Activated T-helper 1 cell treated with anti-CD3 and anti-CD28 coated beads, Interleukin-12 subunit alpha, Interleukin-12 subunit beta, Interleukin-2, Interleukin-4 antibody, amounts not matched to agents 30 ng/mL and 10 ng/mL and 1 ng/mL, durations not matched to agents 14 hours and 24 hours and 36 hours (primary cell): ENCODE data around the gene BCAS3. TPM values are rescaled to one million over a fixed set of nuclear protein-coding genes. Genes with fewer than 3 reads are reported as not detected.

Source experiments
- DNase-seq: peaks from one replicate; pipeline ENCODE4 v3.0.0; 2021; ENCODE audit warnings: low spot score
- H3K27ac Mint-ChIP-seq: one replicate; pipeline ENCODE4 v1.8.0; 2021; ENCODE audit warnings: mild to moderate bottlenecking, mixed read lengths
- H3K27me3 Mint-ChIP-seq: one replicate; pipeline ENCODE4 v1.8.0; 2022; ENCODE audit warnings: mild to moderate bottlenecking, moderate library complexity, mixed read lengths; ENCODE audit not compliant: insufficient read depth
- H3K36me3 Mint-ChIP-seq: one replicate; pipeline ENCODE4 v1.8.0; 2021; ENCODE audit warnings: low read depth, mixed read lengths
- H3K4me1 Mint-ChIP-seq: one replicate; pipeline ENCODE4 v1.8.0; 2021; ENCODE audit warnings: low read depth, mixed read lengths
- H3K4me3 Mint-ChIP-seq: one replicate; pipeline ENCODE4 v1.8.0; 2021; ENCODE audit warnings: mild to moderate bottlenecking, moderate library complexity, mixed read lengths
- H3K9me3 Mint-ChIP-seq: one replicate; pipeline ENCODE4 v1.8.0; 2021; ENCODE audit warnings: mixed read lengths
- intact Hi-C: fragments of 100-400 bp; cut with micrococcal nuclease; formaldehyde crosslinking; loops from one replicate; pipeline ENCODE4 v1.15.1; 2024
- total RNA-seq: library from RNA; stranded (reverse); gene quantifications from 2 replicates; pipeline ENCODE4 v1.2.3, GENCODE V29; 2022

Gene BCAS3
- total RNA-seq, 1 donor from 2014 or later, result 8.3 TPM

GRCh38 chr17:61265397-61265796, 587.7 kb downstream of the BCAS3 start:
- Mint-ChIP-seq H3K4me3 (no peak overlapping the region), H3K27ac (no peak overlapping the region), H3K4me1 (no peaks in the 10 kb centered on the region), H3K36me3 (no peaks in the 10 kb centered on the region), H3K9me3 (no peaks in the 10 kb centered on the region), H3K27me3 (peaks cover 2% of the 10 kb centered on the region)
- intact Hi-C loops, result no loop called here
- no peak for DNase-seq

- Mint-ChIP-seq H3K36me3 (no peaks in the 10 kb centered on the region), H3K27ac (no peak overlapping the region), H3K27me3 (peaks cover 2% of the 10 kb centered on the region), H3K4me1 (peaks cover 4% of the 10 kb centered on the region), H3K4me3 (no peak overlapping the region), H3K9me3 (no peaks in the 10 kb centered on the region)
- intact Hi-C loops, result no loop called here
- no peak for DNase-seq
Measured at GRCh38 chr17:61267847-61268246, 590.2 kb downstream of the BCAS3 start.

- peaks cover 17% of the 10 kb centered on the region for H3K4me1 Mint-ChIP-seq
Measured at GRCh38 chr17:61275395-61275794, 597.7 kb downstream of the BCAS3 start.

GRCh38 chr17:61276806-61277205, 599.2 kb downstream of the BCAS3 start:
- Mint-ChIP-seq H3K9me3 (no peaks in the 10 kb centered on the region), H3K27ac (no peak overlapping the region), H3K36me3 (no peaks in the 10 kb centered on the region), H3K4me1 (peaks cover 21% of the 10 kb centered on the region), H3K4me3 (no peak overlapping the region), H3K27me3 (no peaks in the 10 kb centered on the region)
- intact Hi-C loops, result no loop called here
- no peak for DNase-seq

More at GRCh38 chr17:61275395-61275794, 597.7 kb downstream of the BCAS3 start:
- no peak overlapping the region for H3K27ac Mint-ChIP-seq
- no peaks in the 10 kb centered on the region for H3K36me3 Mint-ChIP-seq
- no peaks in the 10 kb centered on the region for H3K9me3 Mint-ChIP-seq
- no peak overlapping the region for H3K4me3 Mint-ChIP-seq
- intact Hi-C loops, result no loop called here
- DNase-seq, result no peak
- H3K27me3 Mint-ChIP-seq, result no peaks in the 10 kb centered on the region

- intact Hi-C loops, result loop anchor here (1.0 kb wide), 1 partner anchor 57 kb away; no protein-coding TSS in a partner anchor
- no peak overlapping the region for H3K27ac Mint-ChIP-seq
- H3K27me3 Mint-ChIP-seq, result no peaks in the 10 kb centered on the region
- peaks cover 28% of the 10 kb centered on the region for H3K4me1 Mint-ChIP-seq
- H3K4me3 Mint-ChIP-seq, result no peak overlapping the region
- DNase-seq, result no peak
- no peaks in the 10 kb centered on the region for H3K9me3 Mint-ChIP-seq
- H3K36me3 Mint-ChIP-seq, result peaks cover 2% of the 10 kb centered on the region
Measured at GRCh38 chr17:61279476-61280145, 602.0 kb downstream of the BCAS3 start.

- intact Hi-C loops, result loop anchor here (1.0 kb wide), 1 partner anchor 58 kb away; no protein-coding TSS in a partner anchor
- Mint-ChIP-seq H3K27me3 (no peaks in the 10 kb centered on the region), H3K4me1 (peaks cover 35% of the 10 kb centered on the region), H3K27ac (no peak overlapping the region), H3K36me3 (peaks cover 2% of the 10 kb centered on the region), H3K4me3 (no peak overlapping the region), H3K9me3 (no peaks in the 10 kb centered on the region)
- DNase-seq, result no peak
Measured at GRCh38 chr17:61280338-61280737, 602.7 kb downstream of the BCAS3 start.

- intact Hi-C loops, result loop anchor here (1.0 kb wide), 1 partner anchor 59 kb away; no protein-coding TSS in a partner anchor
- no peaks in the 10 kb centered on the region for H3K27me3 Mint-ChIP-seq
- H3K27ac Mint-ChIP-seq, result no peak overlapping the region
- DNase-seq, result no peak
- no peak overlapping the region for H3K4me3 Mint-ChIP-seq
- no peaks in the 10 kb centered on the region for H3K9me3 Mint-ChIP-seq
- peaks cover 2% of the 10 kb centered on the region for H3K36me3 Mint-ChIP-seq
- H3K4me1 Mint-ChIP-seq, result peaks cover 40% of the 10 kb centered on the region
Measured at GRCh38 chr17:61280851-61281250, 603.2 kb downstream of the BCAS3 start.

- intact Hi-C loops, result no loop called here
- H3K27me3 Mint-ChIP-seq, result no peaks in the 10 kb centered on the region
- DNase-seq, result no peak
- no peak overlapping the region for H3K27ac Mint-ChIP-seq
- H3K4me1 Mint-ChIP-seq, result peaks cover 48% of the 10 kb centered on the region
- peaks cover 2% of the 10 kb centered on the region for H3K36me3 Mint-ChIP-seq
- no peak overlapping the region for H3K4me3 Mint-ChIP-seq
- no peaks in the 10 kb centered on the region for H3K9me3 Mint-ChIP-seq
Measured at GRCh38 chr17:61282377-61282776, 604.7 kb downstream of the BCAS3 start.

GRCh38 chr17:61283043-61283442, 605.4 kb downstream of the BCAS3 start:
- Mint-ChIP-seq H3K27me3 (no peaks in the 10 kb centered on the region), H3K9me3 (no peaks in the 10 kb centered on the region), H3K36me3 (peaks cover 2% of the 10 kb centered on the region), H3K4me1 (peaks cover 48% of the 10 kb centered on the region), H3K4me3 (no peak overlapping the region), H3K27ac (no peak overlapping the region)
- intact Hi-C loops, result no loop called here
- DNase-seq, result no peak

- Mint-ChIP-seq H3K9me3 (no peaks in the 10 kb centered on the region), H3K4me1 (peaks cover 47% of the 10 kb centered on the region), H3K27ac (no peak overlapping the region), H3K27me3 (no peaks in the 10 kb centered on the region), H3K4me3 (no peak overlapping the region), H3K36me3 (peaks cover 2% of the 10 kb centered on the region)
- no peak for DNase-seq
- intact Hi-C loops, result loop anchor here (2.0 kb wide), 1 partner anchor 45 kb away; no protein-coding TSS in a partner anchor
Measured at GRCh38 chr17:61284174-61284573, 606.5 kb downstream of the BCAS3 start.

GRCh38 chr17:61284746-61285145, 607.1 kb downstream of the BCAS3 start:
- intact Hi-C loops, result loop anchor here (2.0 kb wide), 1 partner anchor 46 kb away; no protein-coding TSS in a partner anchor
- no peak for DNase-seq
- Mint-ChIP-seq H3K27me3 (no peaks in the 10 kb centered on the region), H3K4me3 (no peak overlapping the region), H3K4me1 (peaks cover 42% of the 10 kb centered on the region), H3K27ac (no peak overlapping the region), H3K9me3 (no peaks in the 10 kb centered on the region), H3K36me3 (peaks cover 2% of the 10 kb centered on the region)

- no peak overlapping the region for H3K4me3 Mint-ChIP-seq
- DNase-seq, result no peak
- H3K27me3 Mint-ChIP-seq, result no peaks in the 10 kb centered on the region
- peaks cover 2% of the 10 kb centered on the region for H3K36me3 Mint-ChIP-seq
- H3K9me3 Mint-ChIP-seq, result no peaks in the 10 kb centered on the region
- H3K27ac Mint-ChIP-seq, result peak overlapping the region; percentile 51
- peaks cover 32% of the 10 kb centered on the region for H3K4me1 Mint-ChIP-seq
- intact Hi-C loops, result loop anchor here (2.0 kb wide), 1 partner anchor 47 kb away; no protein-coding TSS in a partner anchor
Measured at GRCh38 chr17:61285526-61286320, 608.1 kb downstream of the BCAS3 start.

GRCh38 chr17:61286449-61286848, 608.8 kb downstream of the BCAS3 start:
- DNase-seq, result no peak
- Mint-ChIP-seq H3K4me1 (peaks cover 31% of the 10 kb centered on the region), H3K4me3 (no peak overlapping the region), H3K9me3 (no peaks in the 10 kb centered on the region), H3K27ac (no peak overlapping the region), H3K36me3 (peaks cover 2% of the 10 kb centered on the region), H3K27me3 (no peaks in the 10 kb centered on the region)
- intact Hi-C loops, result no loop called here
